ENCODE data around the gene ITGB6. TPM values are rescaled to one million over a fixed set of nuclear protein-coding genes. Genes with fewer than 3 reads are reported as not detected.
A peak's percentile ranks its signal among the peaks of the same experiment; 100 is the strongest.

The ITGB6 gene
- total and polyA plus RNA-seq, 2 of the 8 experiments (the other 6 are each of a cell fraction or from before 2014, with no cell fraction given) = not detected

GRCh38 chr2:160104115-160104514, 96.0 kb downstream of the ITGB6 start:
- Histone ChIP-seq H3K56ac (replicated peaks; ENCODE audit: insufficient read length, low read depth, low read length) (no peak overlapping the region), H4K91ac (replicated peaks; ENCODE audit: insufficient read length, low read length) (no peak overlapping the region), H3K23me2 (ENCODE audit: low read depth, low read length) (no peaks in the 10 kb centered on the region), H3K79me2 (ENCODE audit: control insufficient read depth in 1 of 2, insufficient read depth in 2 of 2, low read length in 2 of 2) (no peaks in the 10 kb centered on the region), H2AFZ (ENCODE audit: low read length) (peak overlapping the region; percentile 33; the same call in 1 of the 2 replicates), H3K14ac (ENCODE audit: insufficient read length) (no peak overlapping the region), H4K20me1 (replicated peaks in 1 of 2; ENCODE audit: control insufficient read depth in 1 of 2, insufficient read depth in 2 of 2, low read length in 2 of 2) (no peaks in the 10 kb centered on the region), H3K9ac (replicated peaks in 1 of 4; ENCODE audit: extremely low read depth in 1 of 4, low read depth in 3 of 4, low read length in 3 of 4) (no peak overlapping the region), H2AK5ac (ENCODE audit: low read depth, low read length) (no peak overlapping the region), H3K23ac (ENCODE audit: insufficient read length) (no peak overlapping the region), H3K27me3 (replicated peaks in 1 of 4; ENCODE audit: control insufficient read depth in 3 of 4, extremely low read depth in 1 of 4, insufficient read depth in 3 of 4, low read length in 3 of 4) (no peaks in the 10 kb centered on the region), H2BK120ac (replicated peaks; ENCODE audit: low read depth, low read length) (no peak overlapping the region), H2BK5ac (ENCODE audit: low read depth, low read length) (no peak overlapping the region), H4K5ac (ENCODE audit: insufficient read length, low read depth, low read length) (no peak overlapping the region), H3K4me3 (ENCODE audit: extremely low read depth in 1 of 4, insufficient read depth in 2 of 4, low read depth in 3 of 4, low read length in 4 of 4) (no peak overlapping the region), H3K4me2 (ENCODE audit: insufficient read depth in 1 of 2, low read depth in 2 of 2, low read length in 2 of 2) (no peak overlapping the region), H2BK12ac (ENCODE audit: low read depth, low read length) (no peak overlapping the region), H2BK20ac (ENCODE audit: low read length) (no peak overlapping the region), H3K4me1 (replicated peaks in 1 of 4; ENCODE audit: control insufficient read depth in 3 of 4, insufficient read depth in 4 of 4, low read length in 3 of 4) (no peaks in the 10 kb centered on the region), H3K36me3 (ENCODE audit: control insufficient read depth in 2 of 4, insufficient read depth in 4 of 4, low read length in 3 of 4) (no peaks in the 10 kb centered on the region), H2BK15ac (ENCODE audit: low read length) (no peak overlapping the region), H4K8ac (ENCODE audit: extremely low read depth, insufficient read depth, low read length) (no peak overlapping the region), H3K4ac (replicated peaks; ENCODE audit: insufficient read length, low read depth, low read length) (no peak overlapping the region), H3K27ac (ENCODE audit: low read depth, low read length) (no peak overlapping the region), H3K9me3 (ENCODE audit: insufficient read depth in 2 of 2, low read depth in 1 of 2, low read length in 1 of 2) (no peaks in the 10 kb centered on the region), H3K18ac (ENCODE audit: extremely low read depth, low read length) (no peak overlapping the region), H3K79me1 (ENCODE audit: low read depth, low read length) (no peaks in the 10 kb centered on the region)
- ChIA-PET CTCF (ENCODE audit: partially characterized antibody) (interaction anchor here (0.7 to 1.0 kb wide), 3 partner anchors 105 to 958 kb away, joined by 3 to 4 read pairs (median 3); no protein-coding TSS in a partner anchor), POLR2A (ENCODE audit: partially characterized antibody) (no interaction called here)
- DNase-seq (ENCODE audit: low read depth in 1 of 2, low spot score in 2 of 2) (no peak), FAIRE-seq (no peak)
- TF ChIP-seq SUZ12 (IDR thresholded peaks at IDR 0.05; ENCODE audit: low read length) = no peak
- TF ChIP-seq, protein P1, sequence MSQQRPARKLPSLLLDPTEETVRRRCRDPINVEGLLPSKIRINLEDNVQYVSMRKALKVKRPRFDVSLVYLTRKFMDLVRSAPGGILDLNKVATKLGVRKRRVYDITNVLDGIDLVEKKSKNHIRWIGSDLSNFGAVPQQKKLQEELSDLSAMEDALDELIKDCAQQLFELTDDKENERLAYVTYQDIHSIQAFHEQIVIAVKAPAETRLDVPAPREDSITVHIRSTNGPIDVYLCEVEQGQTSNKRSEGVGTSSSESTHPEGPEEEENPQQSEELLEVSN (IDR thresholded peaks at IDR 0.05) = no peak
- TF ChIP-seq, protein P2, sequence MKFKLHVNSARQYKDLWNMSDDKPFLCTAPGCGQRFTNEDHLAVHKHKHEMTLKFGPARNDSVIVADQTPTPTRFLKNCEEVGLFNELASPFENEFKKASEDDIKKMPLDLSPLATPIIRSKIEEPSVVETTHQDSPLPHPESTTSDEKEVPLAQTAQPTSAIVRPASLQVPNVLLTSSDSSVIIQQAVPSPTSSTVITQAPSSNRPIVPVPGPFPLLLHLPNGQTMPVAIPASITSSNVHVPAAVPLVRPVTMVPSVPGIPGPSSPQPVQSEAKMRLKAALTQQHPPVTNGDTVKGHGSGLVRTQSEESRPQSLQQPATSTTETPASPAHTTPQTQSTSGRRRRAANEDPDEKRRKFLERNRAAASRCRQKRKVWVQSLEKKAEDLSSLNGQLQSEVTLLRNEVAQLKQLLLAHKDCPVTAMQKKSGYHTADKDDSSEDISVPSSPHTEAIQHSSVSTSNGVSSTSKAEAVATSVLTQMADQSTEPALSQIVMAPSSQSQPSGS (IDR thresholded peaks at IDR 0.05; ENCODE audit: low read length) = no peak
- no peak for TF ChIP-seq HDAC2 (IDR thresholded peaks at IDR 0.05; ENCODE audit: borderline replicate concordance in 1 of 2, low read depth in 2 of 2, low read length in 2 of 2)
- TF ChIP-seq TBP (IDR thresholded peaks at IDR 0.05; ENCODE audit: low read depth, low read length) = no peak
- TF ChIP-seq SP4 (IDR thresholded peaks at IDR 0.05; ENCODE audit: low read length) = no peak
- WGBS, 2 experiments (ENCODE audit: extremely low coverage in 1 of 2, insufficient coverage in 1 of 2, insufficient read length in 1 of 2, insufficient replicate concordance in 2 of 2, low coverage in 1 of 2, low lambda C conversion rate in 2 of 2, missing lambda C conversion rate in 1 of 2) = 80% methylated on average over 2 of the region's 2 CpGs; no CpG with 5 or more reads in 1 of the 2 experiments

Measured in H1 (cell line).